22Rv1 (cell line): Measurements from ENCODE around the gene HM13.
"Not testable (repeated sequence)": the region's sequence is repeated elsewhere in the genome, so short reads cannot be mapped to it uniquely, and the experiment has no call there.

Experiments used
- ZFX ChIP-seq: fragments of 450-650 bp; IDR thresholded peaks from 2 replicates; pipeline ENCODE4 v1.6.1; 2017; ENCODE audit warnings: antibody characterized with exemption, borderline replicate concordance
- TF ChIP-seq, protein P1 (sequence below): fragments of 450-650 bp; IDR thresholded peaks from 2 replicates; pipeline ENCODE4 v1.5.1; 2017; ENCODE audit warnings: mild to moderate bottlenecking

- TF ChIP-seq, protein P1, sequence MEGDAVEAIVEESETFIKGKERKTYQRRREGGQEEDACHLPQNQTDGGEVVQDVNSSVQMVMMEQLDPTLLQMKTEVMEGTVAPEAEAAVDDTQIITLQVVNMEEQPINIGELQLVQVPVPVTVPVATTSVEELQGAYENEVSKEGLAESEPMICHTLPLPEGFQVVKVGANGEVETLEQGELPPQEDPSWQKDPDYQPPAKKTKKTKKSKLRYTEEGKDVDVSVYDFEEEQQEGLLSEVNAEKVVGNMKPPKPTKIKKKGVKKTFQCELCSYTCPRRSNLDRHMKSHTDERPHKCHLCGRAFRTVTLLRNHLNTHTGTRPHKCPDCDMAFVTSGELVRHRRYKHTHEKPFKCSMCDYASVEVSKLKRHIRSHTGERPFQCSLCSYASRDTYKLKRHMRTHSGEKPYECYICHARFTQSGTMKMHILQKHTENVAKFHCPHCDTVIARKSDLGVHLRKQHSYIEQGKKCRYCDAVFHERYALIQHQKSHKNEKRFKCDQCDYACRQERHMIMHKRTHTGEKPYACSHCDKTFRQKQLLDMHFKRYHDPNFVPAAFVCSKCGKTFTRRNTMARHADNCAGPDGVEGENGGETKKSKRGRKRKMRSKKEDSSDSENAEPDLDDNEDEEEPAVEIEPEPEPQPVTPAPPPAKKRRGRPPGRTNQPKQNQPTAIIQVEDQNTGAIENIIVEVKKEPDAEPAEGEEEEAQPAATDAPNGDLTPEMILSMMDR, result not testable (repeated sequence)
- TF ChIP-seq ZFX, result not testable (repeated sequence)
These were observed 82.1 kb downstream of the HM13 start for GRCh38 chr20:31596412-31596715.
